NOMO-1 treated with dmso at 0.1 percent for 144 hours (cell line): ENCODE data around the gene CCDC141.
"Not testable (repeated sequence)": the region's sequence is repeated elsewhere in the genome, so short reads cannot be mapped to it uniquely, and the experiment has no call there.

ENCODE experiments used
- DNase-seq: peaks from one replicate; lab custom pipeline; 2025; ENCODE audit not compliant: unreplicated experiment; lab: John Stamatoyannopoulos, UW

CCDC141 gene, protein sequence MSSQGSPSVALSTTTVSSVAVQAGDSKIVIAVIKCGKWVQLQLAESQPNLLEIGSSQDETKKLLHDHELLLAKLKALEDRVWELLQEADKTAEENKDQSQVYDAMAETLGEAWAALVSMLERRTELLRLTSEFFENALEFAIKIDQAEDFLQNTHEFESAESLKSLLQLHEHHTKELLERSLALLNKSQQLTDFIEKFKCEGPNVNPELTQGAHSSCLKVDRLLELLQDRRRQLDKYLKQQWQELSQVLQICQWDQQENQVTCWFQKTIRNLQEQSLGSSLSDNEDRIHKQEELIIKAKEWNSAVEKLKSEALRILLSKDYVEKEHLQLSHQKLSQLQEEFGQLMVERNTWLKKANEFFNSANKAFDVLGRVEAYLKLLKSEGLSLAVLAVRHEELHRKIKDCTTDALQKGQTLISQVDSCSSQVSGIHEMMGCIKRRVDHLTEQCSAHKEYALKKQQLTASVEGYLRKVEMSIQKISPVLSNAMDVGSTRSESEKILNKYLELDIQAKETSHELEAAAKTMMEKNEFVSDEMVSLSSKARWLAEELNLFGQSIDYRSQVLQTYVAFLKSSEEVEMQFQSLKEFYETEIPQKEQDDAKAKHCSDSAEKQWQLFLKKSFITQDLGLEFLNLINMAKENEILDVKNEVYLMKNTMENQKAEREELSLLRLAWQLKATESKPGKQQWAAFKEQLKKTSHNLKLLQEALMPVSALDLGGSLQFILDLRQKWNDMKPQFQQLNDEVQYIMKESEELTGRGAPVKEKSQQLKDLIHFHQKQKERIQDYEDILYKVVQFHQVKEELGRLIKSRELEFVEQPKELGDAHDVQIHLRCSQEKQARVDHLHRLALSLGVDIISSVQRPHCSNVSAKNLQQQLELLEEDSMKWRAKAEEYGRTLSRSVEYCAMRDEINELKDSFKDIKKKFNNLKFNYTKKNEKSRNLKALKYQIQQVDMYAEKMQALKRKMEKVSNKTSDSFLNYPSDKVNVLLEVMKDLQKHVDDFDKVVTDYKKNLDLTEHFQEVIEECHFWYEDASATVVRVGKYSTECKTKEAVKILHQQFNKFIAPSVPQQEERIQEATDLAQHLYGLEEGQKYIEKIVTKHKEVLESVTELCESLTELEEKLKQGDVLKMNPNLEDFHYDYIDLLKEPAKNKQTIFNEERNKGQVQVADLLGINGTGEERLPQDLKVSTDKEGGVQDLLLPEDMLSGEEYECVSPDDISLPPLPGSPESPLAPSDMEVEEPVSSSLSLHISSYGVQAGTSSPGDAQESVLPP (N-terminal part only)

GRCh38 chr2:179049546-179050311 lies at the start of gene CCDC141:
TSS of gene CCDC141 (minus strand) at chr2:179050137. CDS start at chr2:179049941, 196 bp downstream.
- DNase-seq: peak; percentile 81

GRCh38 chr2:179098080-179098689 lies 48.2 kb upstream of the CCDC141 start:
- DNase-seq: no peak

- DNase-seq: no peak
Measured at GRCh38 chr2:179097131-179097530, 47.2 kb upstream of the CCDC141 start.

- DNase-seq: peak; percentile 12
Measured at GRCh38 chr2:179096090-179096489, 46.2 kb upstream of the CCDC141 start.

DNA sequence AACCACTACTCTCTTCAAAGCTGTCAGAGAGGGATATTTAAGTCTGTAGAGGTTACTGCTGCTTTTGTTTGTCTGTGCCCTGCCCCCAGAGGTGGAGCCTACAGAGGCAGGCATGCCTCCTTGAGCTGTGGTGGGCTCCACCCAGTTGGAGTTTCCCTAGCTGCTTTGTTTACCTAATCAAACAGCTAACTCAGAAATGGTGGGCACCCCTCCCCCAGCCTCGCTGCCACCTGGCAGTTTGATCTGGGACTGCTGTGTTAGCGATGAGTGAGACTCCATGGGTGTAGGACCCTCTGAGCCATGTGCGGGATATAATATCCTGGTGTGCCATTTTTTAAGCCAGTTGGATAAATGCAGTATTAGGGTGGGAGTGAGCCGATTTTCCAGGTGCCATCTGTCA lies 43.0 kb upstream of the CCDC141 start:
- DNase-seq: not testable (repeated sequence)

- DNase-seq: no peak
Measured at GRCh38 chr2:179082697-179083096, 32.8 kb upstream of the CCDC141 start.

GRCh38 chr2:179081954-179082353 lies 32.0 kb upstream of the CCDC141 start:
- no peak for DNase-seq

DNA sequence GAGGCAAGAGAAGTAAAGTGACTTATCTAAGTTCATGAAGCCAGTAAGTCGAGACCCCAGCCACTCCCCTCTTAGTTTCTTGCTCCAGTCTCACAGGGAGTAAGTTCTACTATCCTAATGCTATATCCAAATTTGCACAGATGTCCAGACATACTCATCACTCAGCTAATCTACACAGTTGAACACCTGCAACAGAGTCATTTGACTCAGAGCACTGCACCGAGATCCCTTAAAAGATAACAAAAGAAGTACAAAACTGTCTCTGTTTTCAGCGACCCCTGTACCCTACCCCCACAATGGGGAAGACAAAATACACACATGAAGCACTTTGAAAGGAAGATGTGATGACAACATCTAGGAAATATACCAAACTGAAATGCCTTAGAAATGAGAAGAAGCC lies 22.6 kb upstream of the CCDC141 start:
- DNase-seq: no peak

- no peak for DNase-seq
Measured at GRCh38 chr2:179071810-179072355, 21.9 kb upstream of the CCDC141 start.

GRCh38 chr2:179070895-179071294 lies 21.0 kb upstream of the CCDC141 start:
- DNase-seq: no peak

- no peak for DNase-seq
Measured at GRCh38 chr2:179069685-179070084, 19.7 kb upstream of the CCDC141 start.

DNA sequence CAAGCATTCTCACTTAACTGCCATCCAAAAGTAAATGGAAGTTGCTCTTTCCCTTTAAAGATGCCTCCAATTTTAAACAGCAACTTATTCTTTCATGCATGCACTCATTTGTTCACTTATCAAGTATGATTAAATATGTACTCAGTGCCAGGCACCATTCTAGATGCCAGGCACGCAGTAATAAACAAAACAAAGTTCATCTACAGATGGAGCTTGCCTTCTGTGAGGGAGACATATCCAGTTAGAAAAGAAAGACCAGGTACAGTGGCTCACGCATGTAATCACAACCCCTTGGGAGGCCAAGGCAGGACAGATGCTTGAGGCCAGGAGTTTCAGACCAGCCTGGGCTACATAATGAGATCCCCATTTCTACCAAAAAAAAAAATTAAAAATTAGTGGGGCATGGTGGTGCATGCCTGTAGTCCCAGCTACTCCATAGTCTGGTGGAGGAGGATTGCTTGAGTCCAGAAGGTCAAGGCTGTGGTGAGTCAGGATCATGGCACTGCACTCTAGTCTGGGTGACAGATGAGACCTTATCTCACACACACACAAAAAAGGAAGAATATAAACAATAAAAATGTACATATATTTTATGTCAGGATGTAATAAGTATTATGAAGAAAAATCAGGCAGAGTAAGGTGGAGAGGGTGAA lies 19.2 kb upstream of the CCDC141 start:
- no peak for DNase-seq

GRCh38 chr2:179059026-179059700 lies 9.2 kb upstream of the CCDC141 start:
- peak; percentile 50 for DNase-seq

GRCh38 chr2:179057737-179058136 lies 7.8 kb upstream of the CCDC141 start:
- DNase-seq: no peak

DNA sequence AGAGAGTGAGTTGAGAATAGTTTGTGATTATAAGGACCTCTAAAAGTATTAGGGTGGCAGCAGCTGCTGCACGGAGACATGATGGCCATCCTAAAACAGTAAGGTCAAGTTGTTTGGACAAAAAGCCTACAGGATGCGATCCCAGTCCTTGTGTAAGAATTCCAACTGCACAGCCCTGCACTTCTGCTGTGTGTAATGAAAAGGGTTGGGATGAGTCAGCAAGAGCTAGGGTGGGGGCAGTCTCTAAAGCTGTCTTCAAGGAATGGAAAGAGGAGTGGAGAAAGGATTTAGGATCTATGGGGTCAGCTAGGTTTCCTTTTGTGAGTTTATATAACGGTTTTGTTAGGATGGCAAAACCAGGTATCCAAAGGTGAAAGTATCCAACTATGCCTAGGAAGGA lies 3.6 kb upstream of the CCDC141 start:
- DNase-seq: not testable (repeated sequence)

DNA sequence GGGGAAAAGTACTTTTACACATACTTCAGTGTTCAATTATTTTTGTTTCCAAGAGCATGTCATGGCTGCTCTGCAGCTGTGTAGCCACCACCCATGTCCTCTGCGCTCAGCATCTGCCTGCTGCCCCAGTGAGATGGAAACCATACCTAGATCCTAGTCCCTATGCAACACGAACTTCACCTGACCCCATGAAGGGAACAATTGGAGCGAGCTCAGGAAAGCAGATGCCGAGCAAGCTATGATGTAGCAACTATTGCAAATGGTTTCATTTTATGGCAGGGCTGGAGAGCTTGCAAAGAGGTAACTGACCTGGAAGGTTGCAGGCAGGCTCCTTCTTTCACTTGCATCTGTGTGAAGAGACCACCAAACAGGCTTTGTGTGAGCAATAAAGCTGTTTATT lies 1.3 kb upstream of the CCDC141 start:
- no peak for DNase-seq

DNA sequence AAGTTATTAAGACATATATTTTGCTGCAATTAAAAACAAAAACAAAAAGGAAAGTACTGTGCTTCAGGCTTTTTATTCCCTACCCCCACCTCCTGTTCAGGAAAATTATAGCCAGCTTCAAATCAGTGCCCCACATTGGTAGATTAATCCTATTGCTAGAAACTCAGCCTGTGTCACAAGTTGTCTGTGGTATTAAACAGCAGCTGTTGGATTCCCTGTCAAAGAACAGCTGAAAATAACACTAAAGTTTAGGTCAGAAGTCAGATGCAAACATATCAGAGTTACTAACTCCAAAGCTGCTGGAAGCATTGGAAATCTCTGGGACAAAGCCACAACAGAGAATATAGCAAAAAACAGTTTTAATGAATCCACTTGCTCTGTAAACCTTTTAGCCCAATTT lies 818 bp upstream of the CCDC141 start:
- no peak for DNase-seq

DNA sequence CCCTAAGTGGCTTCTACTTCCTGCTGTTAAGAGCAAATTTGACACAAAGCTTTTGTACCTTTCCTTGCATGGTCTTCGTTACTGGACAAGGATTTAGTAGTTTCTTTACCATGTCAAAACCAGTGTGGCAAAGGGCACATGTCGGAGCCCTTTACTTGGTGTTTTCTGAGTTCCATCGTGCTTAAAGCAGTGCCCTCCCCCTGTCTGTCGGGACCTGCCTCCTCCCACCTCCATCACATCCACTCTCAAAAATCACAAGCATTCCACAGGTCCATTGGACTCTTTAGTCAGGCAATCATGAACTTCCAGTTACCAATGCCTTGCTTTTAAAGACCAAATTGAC lies 763 bp downstream of the CCDC141 start:
- no peak for DNase-seq

- no peak for DNase-seq
Measured at GRCh38 chr2:179048099-179048498, 1.8 kb downstream of the CCDC141 start.
